HG03066 (cell line): ENCODE measurements around the gene NKX1-2.

Source experiments
- ATAC-seq: cut with Tn5 transposase; IDR thresholded peaks from one replicate; pipeline ENCODE4 v1.9.1; 2021; ENCODE audit warnings: low read depth; ENCODE audit not compliant: unreplicated experiment

NKX1-2 gene

DNA sequence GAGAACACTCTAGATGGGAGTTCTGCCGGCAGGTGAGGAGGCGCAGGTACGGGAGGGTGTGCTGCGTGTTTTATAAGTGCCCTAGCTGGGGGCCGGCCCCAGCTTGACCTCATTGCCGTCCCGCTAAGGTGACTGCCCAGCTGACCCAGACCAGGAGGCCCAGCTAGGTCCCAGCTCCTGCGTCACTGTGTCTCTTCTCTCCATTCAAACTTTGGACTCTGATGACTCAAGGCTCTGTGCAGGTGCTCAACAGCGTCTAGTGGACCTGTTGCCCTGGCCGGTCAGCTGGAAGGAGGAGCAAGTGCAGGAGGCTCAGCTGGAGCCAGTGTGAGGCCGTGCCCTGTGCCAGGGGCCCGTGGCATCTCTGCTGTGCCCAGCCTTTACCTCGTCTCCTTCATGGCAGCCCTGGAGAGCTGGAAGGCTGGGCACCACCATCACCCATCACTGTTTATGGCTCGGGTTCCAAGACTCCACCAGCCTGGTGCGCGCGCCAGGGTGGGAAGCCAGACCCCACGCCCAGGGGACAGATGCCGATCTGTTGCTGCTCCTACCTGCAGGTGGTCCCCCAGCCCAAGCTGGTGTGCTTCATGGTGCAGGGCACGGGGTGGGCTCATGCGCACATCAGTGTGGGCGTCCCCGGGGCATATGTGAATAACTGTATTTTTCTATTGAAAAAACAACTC, 26.3 kb upstream of the NKX1-2 start:
- ATAC-seq = no peak

DNA sequence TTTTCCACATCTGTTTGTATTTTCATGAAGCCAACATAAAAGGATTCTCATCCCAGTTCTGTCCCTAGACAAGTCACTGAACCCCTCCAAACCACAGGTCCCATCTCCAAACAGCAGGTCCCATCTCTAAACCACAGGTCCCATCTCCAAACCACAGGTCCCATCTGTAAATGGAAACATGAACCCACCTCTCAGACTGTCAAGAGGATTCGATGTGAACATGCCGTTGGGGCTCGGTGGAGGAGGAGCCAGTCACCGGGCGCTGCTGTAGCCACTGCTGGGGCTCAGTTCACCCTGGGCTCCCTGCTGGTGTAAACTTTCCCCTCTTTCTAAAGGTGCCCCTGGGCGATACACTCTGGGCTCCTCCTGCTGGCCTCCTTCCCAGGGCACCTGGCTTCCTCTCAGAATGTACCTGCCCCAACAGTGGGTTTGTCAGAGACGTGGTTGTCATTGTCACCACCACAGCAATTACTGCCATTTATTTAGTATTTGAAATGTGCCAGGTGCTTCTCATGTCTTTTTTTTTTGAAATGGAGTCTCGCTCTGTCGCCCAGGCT, 24.8 kb upstream of the NKX1-2 start:
- ATAC-seq = no peak

DNA sequence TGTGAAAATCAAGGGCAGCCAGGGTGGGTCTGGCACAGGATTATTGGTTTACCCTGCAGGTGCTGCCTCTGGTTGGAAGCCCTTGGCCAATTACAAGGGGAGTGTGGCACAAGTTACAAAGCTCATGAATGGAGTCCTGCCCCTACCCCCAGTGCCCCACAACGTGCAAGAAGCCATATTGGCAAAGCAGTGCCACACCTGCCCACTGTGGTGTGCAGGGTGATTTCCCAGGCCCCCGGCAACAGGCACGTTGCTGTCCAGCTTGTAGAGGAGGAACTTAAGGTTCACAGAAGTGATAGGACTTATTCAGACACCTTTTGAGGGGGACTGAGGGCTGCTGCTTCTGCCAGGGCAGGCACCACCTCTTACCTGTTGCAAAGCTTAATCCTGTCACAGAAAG, 23.2 kb upstream of the NKX1-2 start:
- no peak for ATAC-seq

DNA sequence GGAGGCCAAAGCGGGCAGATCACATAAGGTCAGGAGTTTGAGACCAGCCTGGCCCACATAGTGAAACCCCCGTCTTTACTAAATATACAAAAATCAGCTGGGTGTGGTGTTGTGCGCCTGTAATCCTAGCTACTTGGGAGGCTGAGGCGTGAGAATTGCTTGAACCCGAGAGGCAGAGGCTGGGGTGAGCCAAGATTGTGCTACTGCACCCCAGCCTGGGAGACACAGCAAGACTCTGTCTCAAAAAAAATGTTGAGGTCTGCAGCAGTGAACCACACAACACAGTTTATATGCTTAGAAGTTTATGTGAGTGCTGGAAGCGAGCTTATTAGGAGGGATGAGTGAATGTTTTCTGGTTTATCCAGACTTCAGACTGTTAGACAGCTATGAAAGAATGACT, 22.2 kb upstream of the NKX1-2 start:
- ATAC-seq = no peak

DNA sequence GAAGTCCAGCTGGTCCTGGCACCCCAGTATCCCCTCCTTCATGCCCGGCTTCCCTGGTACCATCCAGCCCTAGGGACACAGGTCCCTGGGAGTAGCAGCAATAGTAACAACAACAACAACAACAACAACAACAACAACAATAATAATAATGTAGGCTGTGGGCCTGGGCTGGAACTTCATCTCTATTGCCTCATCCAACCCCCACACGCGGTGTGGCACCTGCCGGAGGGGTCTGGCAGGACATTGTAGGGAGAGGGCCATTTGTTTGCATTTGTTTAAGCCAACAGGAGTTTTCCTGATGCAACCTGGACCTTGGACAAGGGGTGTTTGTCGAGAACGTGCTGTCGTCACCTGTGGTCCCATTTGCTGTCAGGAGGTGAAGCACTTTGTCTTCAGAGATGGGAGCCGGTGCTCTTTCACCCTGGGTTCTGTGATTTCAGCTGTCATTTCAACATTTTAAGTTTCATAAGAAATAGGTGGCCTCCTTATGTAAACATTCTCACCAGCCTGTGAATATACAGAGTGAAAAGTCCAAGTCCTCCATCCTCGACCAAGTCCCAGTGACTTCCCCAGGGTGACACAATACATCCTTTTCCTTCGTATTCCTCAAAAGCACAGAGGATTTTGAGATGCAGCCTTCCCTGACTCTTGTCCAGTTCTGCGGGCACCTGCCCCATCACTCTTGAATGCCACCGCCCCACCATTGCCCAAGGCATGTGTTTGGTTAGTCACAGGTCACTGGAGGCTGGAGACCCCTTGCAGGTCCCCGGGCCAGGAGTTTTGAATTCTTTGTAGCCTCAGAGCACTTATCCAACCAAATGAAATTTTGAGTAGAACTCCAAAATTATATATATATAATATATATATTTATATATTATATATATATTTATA, 21.0 kb upstream of the NKX1-2 start:
- no peak for ATAC-seq

DNA sequence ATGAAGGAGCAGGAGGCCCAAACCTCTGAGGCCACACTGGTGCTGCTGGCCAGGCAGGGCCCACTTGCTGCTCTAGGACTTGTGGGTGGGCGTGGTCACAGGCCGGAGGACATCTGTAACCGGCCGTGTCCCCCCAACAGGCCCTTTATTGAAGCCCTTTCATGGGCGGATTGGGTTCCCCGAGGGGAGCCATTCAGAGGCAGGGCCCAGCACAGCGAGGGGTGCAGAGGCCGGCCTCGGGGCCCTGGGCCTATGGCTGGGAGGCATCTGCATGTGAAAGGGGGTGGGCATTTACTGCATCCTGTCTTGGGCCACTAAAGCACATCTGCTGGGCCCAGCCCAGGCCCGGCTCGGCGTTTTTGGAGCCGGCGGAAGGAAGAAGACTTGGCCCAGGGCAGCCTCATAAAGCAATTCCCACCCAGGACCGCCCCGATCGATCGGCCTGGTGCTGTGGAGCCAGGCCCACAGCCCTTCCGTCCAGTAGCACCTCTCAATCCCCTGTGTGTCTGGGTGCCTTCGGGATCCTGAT, 20.2 kb upstream of the NKX1-2 start:
- ATAC-seq = no peak

DNA sequence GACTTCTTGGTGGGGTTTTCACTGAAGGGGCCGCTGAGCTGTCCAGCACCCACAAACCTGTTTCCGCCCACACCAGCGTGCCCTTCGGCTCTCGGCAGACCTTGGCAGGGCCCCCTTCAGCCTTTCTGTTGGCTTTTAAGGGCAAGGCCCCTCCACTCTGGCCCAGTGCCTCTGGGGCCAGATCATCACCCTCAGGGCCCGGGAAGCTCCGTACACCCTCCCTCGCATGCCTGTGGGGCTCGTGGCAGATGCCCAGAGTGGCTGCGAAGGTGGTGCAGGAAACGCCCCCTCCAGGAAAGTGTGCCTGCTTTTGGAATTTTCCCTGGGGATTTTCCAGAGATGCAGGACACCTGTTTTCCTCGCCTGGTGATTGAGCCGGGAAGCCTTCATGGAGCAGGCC, 18.8 kb upstream of the NKX1-2 start:
- ATAC-seq = no peak

DNA sequence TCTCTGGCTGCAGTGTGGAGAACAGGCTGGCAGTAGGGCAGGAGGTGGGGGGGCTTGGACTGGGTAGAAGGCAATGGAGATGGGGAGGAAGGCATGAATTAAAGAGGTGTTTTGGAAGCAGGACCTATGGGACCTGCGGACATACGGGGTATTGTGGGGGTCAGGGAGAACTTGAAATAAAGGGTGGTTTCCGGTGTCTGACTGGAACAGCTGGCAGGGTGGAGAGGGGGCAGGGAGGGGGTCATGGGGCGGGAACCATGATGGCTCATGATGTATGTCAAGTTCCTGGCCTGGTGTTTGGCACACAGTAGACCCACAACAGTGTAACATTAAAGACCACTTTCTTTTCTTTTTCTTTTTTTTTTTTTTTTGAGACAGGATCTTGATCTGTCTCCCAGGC, 17.3 kb upstream of the NKX1-2 start:
- ATAC-seq = no peak

DNA sequence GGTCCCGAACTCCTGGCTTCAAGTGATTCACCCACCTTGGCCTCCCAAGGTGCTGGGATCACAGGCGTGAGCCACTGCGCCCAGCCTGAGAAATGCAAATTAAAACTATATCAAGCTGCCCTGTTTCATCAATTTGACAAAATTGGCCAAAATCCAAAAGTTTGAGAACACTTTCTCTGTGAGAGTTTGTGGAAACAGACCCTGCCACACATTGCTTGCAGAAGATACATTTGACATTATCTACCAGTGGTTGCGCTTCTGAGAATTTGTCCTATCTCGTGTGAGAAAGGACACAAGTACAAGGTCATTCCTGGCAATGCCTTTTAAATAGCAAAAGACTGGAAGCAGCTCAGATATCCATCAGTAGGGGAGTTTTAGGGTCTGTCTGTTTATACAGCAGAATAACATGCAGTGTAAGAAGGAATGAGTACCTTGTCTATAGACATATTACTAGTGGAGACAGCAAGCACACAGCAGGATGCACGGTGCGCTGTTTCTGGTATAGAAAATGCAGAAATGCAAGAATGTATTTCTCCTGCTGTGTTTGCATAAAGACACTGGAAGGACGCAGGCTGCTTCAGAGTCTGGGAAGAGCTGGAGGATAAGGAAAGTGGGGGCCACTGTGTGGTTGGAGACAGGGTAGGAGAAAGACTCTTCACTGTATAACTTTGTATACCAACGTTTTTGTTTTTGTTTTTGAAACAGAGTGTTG, 16.1 kb upstream of the NKX1-2 start:
- no peak for ATAC-seq

DNA sequence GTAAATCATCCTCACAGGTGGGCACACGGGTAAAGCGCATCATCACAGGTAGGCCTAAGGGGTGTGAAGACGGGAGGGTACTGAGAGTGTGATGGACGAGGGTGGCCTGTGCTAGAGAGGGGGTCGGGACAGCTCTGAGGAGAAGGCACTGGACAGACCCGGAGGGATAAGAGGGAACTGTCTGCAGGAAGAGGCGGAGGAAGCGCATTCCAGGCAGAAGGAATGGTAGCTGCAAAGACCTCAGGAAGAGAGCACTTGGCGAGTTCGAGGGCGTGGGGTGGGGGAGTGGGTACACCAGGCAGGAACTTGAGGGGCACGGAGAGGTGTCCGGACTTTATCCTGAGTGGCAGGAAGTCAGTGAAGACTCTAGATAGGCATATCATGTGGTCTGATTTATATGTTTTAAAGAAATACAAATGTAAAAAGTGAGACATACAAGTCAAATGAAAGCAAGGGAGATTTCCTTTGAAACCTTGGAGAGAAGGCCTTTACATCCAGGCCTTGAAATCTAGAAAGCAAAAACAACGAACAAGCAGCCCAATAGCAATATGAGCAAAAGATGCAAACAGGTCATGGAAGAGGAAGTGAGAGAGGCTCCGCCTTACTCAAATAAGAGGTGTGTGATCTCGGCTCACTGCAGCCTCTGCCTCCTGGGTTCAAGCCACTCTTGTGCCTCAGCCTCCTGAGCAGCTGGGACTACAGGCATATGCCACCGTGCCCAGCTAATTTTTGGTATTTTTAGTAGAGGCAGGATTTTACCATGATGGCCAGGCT, 15.4 kb upstream of the NKX1-2 start:
- ATAC-seq = no peak

DNA sequence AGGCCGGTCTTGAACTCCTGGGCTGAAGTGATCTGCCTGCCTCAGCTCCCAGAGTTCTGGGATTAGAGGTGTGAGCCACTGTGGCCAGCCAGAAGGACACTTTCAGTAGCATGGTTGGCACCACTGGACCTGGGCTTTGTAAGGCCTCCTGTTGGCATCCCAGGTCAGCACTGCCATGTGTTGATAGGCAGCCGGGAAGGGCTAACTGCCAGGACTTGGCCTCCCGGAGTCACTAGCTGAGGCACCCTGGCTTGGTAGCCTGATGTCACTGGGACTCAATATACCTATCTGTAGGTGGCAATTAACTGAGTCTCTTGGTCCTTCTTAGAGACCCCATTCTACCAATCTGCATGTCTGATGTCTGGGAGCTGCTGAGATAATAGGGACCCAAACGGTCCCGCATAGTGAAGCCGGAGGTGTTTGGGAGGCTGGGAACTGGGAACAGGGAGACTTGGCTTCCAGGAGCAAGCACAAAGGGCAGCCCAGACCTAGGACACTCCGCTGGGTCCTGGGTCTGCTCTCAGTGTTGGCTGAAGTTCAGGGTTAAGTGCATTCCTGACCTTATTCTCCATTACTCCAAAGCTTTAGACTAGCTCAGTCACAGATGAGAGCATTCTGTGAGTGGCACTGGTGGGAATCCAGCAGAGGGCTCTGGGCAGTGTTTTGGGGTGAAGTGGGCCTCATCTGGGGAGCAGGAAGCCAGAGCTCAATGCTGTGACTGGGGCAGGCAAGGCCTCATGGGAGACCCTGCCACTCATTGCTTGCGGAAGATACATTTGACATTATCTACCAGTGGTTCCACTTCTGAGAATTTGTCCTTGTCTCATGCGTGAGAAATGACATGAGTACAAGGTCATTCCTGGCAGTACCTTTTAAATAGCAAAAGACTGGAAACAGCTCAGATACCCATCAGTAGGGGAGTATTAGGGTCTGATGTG, 14.5 kb upstream of the NKX1-2 start:
- no peak for ATAC-seq

DNA sequence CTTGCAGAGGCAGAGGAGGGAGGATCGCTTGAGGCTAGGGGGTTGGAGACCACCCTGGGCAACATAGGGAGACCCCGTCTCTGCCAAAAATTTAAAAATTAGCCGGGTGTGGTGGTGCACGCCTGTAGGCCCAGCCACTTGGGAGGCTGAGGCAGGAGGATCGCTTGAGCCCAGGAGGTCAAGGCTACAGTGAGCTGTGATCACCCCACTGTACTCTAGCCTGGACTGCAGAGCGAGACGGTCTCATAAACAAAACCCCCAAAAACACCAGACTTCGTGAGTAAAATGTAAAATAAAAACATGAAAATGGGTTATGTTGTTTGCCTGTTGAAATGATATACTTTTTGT, 12.5 kb upstream of the NKX1-2 start:
- ATAC-seq = no peak

DNA sequence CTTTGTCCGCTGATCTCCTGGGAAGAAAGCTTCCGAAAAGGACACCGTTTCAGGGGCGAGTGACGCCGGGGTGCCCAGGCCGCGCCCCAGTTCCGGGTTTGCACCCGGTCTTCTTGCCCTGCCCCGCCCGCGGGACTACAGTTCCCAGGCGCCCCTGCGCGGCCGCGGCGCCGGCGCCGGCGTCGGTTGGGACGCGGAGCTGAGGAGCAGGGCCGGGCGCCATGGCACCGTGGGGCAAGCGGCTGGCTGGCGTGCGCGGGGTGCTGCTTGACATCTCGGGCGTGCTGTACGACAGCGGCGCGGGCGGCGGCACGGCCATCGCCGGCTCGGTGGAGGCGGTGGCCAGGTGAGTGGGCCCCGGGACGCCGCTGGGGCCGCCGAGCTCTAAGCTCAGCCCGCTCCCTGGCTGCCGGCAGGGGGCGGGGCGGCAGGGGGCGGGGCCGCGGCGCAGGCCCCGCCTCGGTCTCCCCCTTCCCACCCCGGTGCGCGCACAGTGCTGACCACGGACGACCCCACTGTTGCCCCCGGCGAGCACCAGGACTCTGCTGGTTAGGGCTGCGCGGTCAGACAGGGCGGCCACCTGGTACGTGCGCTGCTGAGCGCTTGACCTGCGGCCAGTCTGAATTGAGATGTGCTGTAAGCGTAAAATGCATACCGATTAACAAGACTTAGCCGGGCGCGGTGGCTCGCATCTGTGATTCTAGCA, 12.0 kb upstream of the NKX1-2 start, which contains the start of gene LHPP:
Gene LHPP, plus strand, starts transcription at position 182 of the 706 bp plus-strand sequence. Its CDS starts 40 bp downstream, at position 222.
- peak; percentile 94 for ATAC-seq

DNA sequence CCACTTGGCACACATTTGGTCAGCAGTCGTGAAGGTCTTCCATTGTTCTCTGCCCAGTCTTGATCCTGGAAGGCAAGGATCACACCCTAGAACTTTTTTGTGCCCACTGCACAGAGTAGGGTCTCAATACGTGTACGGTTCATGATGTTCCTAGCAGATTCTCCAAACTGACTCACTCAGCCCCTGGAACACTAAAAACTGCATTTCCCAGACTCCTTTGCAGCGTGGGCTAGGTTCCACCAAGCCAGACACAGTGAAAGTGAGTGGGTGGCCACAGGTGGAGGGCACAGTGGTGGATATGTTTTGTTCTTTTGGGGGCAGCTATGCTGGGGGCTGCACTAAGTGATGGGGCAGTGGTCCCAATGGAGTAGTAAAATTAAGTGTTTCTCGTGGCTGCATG, 10.3 kb upstream of the NKX1-2 start:
- ATAC-seq = no peak

DNA sequence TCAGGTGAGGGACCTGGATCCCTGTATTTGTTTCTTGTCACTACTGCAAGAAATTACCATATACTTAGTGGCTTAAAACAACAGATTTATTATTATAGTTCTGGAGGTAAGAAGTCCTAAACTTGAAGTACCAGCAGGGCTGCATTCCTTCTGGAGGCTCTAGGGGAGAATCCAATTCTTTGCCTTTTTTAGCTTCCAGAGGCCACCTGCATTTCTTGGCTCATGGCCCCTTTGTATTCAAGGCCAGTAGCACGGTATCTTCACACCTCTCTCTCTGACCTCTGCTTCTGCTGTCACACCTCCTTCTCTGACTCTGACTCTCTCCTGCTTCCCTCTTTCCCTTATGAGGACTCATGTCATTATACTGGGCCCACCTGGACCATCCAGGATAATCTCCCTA, 9.6 kb upstream of the NKX1-2 start:
- no peak for ATAC-seq

DNA sequence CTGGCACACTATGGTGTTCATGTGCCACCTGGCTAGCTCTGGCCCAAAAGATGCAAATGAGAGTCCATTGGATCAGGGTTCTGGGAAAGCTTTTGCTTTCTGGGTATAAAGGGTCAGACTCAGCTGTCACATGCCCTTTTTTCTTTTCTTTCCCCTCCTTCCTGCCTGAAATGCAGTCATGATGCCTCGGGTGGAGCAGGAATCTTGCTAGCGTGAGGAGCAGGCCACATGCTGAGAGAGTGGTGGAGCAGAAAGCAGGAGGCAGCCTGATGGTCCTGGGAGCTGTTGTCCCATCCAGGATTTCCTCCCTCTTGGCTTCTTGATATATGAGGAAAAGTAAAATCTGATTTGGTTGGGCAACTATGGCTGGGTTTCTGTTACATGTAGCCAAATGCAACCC, 9.1 kb upstream of the NKX1-2 start:
- ATAC-seq = no peak

DNA sequence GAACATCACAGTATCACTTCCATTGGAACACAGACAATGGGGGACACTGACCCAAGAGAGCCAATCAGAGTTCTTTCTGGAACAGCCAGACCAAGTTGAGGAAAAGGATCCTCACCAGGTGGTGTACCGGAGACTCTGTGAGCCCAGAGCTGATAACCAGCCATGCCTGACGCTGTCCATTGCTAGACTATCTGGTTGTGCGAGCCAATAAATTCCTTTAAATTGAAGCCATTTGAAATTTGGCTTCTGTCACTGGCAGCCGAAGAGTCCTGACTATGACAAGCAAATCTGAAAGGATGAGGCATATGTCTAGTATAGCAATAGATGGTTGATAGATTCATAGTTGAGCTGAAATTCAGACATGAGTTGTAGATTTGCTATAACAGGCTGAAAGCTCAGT, 8.6 kb upstream of the NKX1-2 start:
- ATAC-seq = no peak

DNA sequence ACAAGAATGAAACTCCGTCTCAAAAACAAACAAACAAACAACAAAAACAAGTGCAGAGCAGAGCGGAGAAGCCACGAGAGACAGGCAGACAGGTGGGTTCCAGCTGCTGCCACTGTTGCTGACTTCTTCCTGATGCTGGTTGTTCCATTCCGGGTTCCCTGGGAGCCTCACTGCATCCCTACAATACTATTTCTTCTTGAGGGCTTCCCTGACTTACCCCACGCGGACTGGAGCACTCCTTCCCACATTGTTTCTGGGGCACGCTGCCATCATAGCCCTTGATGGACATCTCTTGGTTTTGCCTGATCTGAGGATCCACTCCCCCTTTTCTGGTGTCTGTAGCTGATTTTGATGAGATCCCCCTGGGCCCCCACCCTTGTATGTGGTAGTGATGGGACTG, 5.6 kb upstream of the NKX1-2 start:
- no peak for ATAC-seq
